OCI-M2 (cell line): ENCODE measurements around the gene ACTL8.

ENCODE experiments used
- DNase-seq: peaks from one replicate; lab custom pipeline; 2025; ENCODE audit not compliant: unreplicated experiment; lab: John Stamatoyannopoulos, UW

The ACTL8 gene

DNA sequence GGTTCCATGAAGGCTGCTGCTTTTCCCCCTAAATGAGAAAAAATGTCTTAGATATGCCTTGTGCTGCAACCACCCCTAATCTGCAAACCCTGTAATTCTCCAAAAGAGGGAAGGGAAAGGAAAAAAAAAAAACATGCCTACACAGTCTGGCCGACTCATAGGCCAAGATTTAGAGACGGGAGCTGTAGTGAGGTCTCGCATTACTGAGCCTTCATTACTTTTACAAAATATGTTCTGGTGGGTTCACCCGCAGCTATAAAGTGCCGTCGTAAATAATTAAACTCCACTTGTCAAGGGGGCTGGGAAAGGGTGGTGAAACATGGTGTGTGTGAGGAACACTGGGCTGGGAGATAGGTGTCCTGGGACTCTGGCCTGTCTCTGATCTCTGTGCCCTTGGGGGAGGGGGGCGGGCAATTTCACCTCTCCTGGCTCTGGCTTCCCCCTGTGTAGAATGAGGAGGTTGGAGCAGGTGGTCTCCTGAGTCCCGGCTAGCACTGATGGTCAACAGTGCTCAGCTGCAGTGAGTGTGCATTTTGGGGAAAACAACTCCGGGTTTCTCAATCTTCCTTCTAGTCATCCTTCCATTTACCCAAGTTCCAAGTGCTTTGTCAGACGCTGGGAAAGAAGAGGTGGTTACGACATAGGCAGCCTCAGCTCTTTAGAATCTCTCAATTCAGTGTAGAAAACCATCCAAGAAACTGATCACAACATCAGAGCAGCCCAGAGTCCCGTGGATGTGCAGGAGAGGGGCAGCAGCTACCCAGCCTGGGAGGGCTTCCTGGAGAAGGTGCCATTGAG, 82.3 kb downstream of the ACTL8 start:
- no peak for DNase-seq

DNA sequence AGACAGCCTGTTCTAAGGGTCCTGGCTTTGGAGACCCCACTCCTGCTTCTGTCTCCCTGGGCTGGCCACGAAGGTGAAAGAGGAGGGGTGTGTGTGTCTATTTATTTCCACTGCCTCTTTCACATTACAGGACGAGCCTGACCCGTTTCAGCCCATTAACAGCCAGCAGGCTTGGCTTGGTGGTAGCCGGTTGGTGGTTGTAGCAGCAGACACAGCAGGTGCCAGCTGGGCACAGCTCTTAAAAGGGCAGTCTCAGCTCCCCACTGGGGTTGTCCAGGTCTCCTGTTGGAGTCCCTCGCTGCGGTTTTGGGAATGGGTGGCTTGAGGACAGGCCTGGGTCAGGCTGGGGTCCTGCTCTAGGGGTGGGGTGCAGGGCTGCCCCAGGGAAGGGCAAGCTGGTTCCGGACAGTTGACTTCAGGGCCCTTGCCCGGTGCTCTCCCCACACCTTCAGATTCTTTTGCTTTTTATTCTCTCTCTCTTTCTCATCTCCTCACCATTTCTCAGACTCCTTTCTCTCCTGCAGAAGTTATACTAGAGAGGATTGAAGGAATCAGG, 84.6 kb downstream of the ACTL8 start:
- DNase-seq: no peak

DNA sequence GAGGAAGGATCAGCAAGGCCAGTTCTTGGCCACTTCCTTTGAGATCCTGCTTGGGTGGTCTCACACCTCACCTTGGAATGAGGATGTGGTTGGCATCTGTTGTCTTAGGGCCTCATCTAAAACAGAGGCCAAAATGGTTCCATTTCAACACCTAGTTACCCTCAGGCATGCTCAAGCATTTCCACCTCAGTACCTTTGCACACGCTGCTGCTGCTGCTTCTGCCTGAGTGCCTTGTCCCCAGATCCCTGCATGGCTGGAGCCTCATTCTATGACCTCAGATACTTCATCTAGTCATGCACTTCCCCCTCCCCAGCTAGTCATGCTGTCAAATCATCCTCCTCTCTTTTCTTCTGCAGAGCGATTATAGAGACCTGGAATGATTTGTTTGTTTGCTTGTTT, 86.8 kb downstream of the ACTL8 start:
- no peak for DNase-seq

DNA sequence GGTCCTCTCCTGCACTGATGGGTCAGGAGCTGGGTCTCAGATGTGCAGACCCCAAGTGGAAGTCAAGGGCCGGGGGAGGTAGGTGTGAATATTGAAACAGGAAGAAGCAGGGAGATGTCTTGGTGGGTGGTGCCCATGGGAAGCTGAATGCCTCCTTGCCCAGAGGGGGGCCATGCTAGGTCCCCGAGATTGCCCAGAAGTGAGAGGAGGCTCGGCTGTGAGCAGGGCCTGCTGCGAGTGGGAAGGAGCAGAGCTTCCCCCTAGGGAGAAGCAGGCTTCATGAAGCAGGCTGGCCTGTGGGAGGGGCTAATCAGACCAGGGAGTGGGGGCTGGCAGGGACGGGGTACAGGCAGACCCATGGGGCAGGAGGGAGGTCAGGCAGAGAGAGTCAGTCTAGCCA, 87.6 kb downstream of the ACTL8 start:
- DNase-seq: no peak

DNA sequence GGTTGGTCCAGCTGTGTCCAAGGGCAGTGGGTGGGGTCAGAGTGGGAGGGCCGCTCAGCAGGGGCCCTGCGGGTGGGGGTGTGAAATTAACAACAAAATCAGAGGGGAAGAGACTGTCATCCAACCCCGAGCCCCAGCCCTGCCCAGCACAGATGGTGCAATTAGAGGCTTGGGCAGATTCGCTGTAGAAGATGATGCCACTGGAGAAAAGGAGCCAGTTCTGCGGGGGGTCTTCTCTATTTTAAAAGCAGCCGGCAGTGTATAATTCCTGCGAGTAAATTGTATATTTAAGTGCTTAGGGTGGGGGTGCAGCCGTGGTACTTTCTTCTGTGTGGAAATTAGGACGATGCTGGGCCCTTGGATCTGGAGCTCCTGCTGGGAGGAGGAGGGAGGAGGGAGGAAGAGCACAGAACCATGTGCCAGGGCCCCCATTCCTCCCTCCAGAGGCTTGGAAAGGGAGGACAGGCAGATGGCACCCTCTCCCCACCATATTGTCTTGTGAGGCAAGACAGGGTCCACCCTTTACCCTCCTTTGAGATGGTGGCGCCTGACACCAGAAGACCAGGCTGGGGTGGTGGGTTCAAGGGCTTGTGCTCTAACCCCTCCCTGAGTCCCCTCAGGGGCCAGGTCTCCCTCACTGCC, 89.2 kb downstream of the ACTL8 start:
- DNase-seq: no peak

DNA sequence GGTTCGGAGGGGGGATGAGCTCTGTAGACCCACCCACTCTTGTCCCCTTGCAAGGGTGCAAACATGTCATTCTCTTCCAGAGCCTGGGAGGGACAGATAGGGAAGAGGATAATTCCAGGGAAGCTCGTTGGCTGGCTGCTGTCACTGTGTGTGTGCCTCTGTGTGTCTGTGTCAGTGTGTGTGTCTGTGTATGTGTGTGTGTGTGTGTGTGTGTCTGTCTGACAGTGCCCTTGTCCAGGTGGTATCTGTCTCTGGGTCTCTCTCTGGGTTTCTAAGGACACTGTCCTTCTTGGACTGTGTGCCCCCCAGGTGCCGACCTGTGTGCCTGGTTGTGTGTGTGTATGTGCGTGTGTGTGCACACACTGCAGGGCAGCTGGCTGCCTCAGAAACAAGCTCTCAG, 90.5 kb downstream of the ACTL8 start:
- no peak for DNase-seq

DNA sequence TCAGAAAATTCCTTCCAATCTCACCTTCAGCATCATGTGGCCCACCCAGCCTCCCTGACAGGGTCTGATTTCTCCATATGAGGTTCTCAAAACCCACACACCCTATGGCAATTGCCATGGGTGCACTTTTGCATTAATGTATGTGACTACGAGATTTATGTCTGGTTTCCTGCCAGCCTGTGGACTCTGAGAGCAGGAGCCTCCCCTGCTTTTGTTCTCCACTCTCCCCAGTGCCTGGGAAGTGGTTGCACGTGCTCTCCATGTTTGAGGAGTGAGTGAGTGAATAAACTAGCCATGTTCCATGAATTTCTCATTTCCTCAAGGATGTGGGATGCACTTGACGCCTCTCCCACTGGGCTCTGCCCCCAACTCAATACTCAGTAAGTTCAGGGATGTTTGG, 91.2 kb downstream of the ACTL8 start:
- DNase-seq: no peak

DNA sequence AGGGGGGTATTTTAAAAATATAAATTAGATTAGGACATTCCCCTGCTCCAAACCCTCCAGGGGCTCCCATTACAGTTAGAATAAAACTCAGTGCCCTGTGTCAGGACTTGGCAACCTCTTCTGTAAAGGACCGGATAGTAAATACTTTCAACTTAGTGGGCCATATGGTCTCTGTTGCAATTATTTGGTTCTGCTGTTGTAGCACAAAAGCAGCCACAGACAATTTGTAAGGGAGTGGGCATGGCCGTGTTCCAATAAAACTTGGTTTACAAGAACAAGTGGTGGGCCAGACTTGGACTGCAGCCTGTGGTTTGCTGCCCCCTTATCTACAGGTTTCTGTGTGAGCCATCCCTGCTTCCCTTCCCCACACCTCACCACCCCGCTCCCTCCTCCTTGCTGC, 92.0 kb downstream of the ACTL8 start:
- no peak for DNase-seq

DNA sequence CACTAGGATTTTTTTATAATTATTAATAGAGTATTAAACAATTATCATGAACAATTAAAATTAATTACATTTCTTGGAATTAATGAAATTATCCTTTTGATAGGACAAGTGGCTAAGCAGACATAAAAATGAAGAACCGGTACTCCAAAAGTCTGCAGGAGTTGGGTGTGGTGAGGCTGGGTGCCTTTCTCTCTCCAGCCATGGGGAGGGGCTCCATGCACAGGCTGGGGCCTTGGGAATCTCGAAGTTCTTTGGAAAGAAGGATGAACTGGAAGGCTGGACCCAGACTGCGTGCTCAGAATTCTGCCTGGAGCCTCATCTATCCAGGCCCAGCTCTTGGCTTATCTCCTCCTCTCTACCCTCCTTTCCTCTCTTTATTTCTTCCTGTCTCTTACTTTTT, 94.1 kb downstream of the ACTL8 start:
- DNase-seq: no peak

DNA sequence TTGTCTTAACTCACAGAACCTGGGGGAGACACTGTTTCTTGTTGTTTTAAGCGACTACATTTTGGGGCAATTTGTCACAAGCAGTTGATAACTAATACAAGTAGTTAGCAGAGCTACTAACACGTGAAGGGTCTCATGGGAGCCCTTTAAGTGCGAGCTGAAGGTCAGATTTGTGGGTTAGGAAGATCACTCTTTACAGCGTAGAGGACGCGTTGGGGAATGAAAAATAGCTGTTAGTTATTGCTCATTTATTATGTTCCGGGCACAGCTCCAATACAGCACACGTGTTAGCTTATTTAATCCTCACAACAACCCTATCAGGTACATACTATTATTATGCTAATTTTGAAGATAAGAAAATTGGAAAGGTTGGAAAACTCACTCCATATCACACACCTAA, 95.9 kb downstream of the ACTL8 start:
- no peak for DNase-seq

DNA sequence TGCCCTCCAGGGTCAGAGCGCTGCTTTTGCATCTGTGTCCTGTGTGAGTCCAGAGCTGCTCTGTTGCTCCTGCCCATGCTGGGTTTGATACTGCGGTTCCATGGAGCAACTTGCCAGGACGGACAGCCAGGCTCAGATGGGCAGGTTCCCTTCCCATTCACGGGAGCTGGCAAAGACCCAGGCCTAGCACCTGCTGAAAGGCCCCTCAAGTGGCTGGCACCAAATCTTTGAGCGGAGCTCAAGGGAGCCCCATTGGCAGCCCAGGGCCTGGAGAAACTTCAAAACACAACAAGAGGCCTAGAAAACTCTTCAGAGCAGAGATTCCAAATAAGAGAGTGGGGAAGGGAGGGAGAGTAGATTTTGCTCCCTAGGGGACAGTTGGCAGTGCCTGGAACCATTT, 97.2 kb downstream of the ACTL8 start:
- no peak for DNase-seq

DNA sequence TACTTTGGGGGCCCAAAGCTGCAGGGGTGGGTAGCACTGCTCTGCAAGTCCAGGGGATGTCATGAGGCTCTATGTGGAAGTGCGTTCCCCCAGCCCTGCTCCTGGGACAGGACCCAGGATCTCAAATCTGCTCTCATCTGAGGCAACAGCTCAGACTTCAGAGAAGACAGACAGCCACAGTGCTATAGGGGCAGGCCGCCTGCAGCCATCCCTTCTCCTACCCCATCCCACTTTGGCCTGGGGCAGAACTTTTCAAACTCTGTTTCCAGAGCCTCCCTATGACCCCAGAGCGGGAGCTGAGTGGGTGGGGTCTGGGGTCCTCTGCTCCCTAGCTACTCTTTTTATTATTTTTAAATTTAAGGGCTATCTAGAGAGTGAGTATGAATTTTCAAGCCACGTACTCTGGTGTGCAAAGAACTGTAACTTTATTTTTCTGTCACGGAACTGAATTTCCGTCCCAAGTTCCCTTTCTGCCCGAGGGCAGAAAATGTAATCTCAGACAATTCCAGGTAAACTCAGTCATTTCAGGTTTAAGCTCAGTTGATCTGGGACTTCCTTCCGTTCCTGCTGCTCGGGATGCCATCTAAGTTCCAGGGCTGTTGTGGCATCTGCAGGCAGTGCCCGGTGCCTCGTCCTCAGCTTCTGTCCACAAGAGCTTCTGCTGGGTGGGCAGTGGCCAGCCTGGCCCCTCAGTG, 98.3 kb downstream of the ACTL8 start:
- DNase-seq: no peak

DNA sequence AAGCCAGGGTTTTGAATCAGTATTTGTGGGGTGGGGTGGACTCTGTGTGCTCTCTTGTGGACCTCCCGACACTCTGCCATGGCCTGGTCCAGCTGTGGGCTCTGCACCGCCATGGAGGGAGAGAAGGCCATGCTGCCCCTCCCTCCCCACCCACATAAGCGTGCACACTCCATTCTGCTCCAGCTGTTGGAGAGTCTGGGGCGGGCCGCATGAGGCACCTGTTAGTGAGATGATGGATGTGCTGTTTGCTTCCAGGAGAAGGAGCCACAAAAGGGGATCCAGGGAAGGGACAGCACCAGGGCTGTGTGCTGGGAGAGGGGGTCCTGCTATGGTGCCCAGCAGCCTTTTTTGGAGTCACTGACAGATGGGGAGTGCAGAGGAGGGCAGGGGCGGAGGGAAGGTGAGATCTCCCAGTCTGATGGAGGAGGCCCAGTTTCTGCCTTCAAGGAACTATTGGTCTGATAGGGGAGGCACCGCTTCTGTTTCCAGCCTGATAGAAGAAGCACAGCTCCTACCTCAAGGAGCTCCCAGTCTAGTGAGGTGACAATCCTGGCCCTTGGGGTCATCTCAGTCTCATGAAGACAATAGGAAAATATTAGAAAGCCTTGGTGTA, 101.5 kb downstream of the ACTL8 start:
- DNase-seq: no peak

DNA sequence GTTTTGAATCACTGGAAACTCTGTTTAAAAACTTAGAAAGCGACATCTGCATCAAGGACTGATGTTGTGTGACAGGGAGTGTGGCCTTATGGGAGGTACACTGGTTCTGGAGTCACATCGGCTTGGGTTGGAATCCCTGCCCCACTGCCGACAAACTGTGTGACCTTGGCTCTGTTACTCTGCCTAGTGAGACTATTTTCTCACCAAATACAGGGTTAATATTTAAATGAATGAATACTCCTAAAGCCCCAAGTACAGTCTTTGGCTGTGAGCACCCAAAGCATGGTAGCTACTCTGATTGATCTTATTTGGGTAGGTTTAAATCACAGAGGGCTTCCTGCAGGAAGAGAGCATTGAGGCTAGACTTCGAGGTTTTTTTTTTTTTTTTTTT, 102.0 kb downstream of the ACTL8 start:
- no peak for DNase-seq

DNA sequence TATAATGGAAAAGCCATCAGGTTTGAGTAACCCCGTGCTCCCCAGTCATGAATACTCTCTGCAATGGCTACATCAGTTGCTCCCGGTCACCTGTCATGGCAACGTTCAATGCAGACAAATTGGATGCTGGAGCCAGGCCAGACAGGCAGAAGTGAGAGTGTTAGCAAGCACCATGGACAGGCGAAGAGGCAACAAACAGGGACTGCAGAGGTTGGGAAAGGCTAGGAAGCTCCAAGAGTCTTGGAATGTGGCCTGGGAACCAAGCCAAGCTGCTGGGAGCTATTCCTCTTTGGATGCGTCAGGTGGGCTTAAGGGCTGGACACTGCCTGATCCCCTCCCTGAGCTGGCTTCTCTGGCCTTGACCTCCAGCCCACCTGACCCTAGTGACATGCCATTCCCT, 102.9 kb downstream of the ACTL8 start:
- no peak for DNase-seq

DNA sequence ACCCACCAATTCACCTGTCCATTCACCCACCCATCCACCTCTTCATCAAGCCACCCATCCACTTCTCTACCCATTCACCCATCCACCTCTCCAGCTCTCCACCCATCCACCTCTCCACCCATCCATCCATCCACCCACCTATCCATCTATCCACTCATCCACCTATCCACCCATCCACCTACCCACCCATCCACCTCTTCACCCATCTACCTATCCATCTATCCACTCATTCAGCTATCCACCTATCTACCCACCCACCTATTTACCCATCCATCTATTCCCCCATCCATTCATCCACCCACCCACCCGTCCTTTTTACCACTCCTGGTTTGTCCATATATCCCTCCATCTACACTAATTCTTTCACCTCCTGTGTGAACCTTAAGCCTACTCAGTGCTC, 105.7 kb downstream of the ACTL8 start:
- DNase-seq: no peak

DNA sequence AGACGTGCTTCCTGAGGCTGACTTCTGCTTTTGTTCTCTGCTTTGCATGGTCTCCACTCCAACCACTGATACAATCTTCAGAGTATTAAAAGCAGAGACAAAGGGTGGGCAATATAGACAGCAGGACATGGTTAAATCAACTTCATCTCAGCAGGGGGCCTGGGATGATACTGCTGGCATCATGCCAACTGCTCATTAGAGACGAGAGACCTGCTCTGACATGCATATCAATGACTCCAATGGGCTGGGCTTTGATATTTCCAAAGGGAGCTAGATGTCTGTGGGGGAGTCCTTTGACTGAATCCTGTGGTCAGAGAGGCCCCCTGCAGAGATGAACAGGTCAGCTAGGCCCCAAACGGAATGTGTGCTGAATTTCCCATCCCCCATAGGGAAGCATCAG, 106.6 kb downstream of the ACTL8 start:
- DNase-seq: no peak

DNA sequence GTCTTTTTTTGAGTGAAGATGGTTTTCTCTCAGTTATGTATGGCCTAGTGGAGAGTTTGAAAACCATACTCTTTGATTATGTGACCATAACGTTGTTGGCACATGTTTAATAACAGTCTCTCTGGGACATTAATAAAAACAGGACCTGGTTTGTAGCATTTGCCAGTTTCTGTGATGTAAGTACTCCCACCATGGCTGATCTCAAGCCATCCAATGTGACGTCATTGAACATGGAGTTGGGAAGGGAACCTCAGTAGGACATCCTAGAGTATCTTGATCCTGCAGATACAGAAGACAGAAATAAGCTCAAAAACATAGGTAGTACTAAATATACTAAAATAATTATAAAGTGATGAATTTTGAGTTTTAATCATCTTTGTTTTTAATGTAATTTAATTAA, 107.0 kb downstream of the ACTL8 start:
- no peak for DNase-seq

DNA sequence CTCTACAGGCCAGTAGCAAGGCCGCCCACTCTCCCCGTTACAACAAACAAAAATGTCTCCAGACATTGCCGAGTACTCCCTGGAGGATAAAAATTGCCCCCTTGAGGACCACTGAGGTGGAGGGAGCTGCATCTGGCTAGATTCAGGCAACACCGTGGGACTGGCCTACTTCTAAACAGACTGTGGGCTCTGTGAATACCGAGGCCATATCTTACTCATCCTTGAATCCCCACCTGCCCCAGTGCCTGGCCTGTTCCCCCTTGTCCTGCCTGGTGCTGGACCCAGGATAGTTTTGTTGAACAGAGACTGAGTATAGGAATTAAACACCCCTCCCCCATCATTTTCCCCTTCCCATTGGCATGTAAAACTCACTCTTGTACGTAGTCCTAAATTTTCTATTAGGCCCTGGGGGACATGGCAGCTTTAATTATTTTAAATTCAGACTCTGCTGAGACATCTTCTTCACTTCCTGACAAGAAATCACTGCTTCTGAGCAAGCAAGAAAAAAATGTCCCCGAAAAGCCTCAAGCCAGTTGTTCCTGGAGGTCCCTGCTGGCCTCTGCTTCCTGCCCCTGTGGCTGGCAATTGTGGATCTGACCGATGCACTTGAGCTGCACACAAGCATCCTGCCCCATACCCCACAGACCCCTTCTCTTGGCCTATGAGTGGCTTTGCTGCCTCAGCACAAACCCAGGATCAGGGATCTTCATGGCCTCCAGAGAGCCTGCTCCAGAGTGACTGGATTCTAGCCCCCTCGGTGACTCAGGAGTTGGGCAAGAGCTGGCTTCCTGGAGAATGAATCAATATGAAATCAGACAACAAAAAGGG, 111.0 kb downstream of the ACTL8 start:
- DNase-seq: no peak

DNA sequence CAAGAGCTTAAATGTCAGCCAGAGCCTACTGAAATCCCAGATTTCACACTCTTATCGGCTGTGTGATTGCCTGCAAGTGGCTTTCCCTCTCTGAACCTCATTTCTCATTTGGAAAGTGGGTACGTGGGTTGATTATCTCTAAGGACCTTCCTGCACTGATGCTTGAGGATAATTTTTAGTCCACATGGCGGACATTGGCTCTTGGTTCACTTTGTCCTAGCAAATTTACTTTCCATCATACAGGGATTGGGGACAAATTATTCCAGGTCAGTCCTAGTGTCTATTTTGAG, 111.6 kb downstream of the ACTL8 start:
- DNase-seq: no peak

DNA sequence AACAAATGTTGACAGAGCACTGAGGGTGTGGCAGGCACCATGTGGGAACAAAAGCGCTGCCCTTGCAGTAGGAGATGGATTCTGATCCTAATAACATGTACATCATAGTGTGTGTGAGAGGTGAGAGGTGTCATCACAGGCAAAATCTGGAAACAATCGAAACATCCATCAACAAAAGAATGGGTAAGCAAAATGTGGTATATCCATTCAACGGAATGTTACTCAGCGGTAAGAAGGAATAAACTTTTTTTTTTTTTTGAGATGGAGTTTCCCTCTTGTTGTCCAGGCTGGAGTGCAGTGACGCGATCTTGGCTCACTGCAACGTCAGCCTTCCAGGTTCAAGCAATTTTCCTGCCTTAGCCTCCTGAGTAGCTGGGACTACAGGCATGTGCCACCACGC, 112.3 kb downstream of the ACTL8 start:
- DNase-seq: no peak
